ENCODE data around the gene ARFGAP1. TPM values are rescaled to one million over a fixed set of nuclear protein-coding genes. Genes with fewer than 3 reads are reported as not detected.

The ARFGAP1 gene
- total RNA-seq, 5 donors from 2014 or later (not counting 1 experiment from before 2014, with no cell fraction given) = 109 to 129 (median 122) TPM

DNA sequence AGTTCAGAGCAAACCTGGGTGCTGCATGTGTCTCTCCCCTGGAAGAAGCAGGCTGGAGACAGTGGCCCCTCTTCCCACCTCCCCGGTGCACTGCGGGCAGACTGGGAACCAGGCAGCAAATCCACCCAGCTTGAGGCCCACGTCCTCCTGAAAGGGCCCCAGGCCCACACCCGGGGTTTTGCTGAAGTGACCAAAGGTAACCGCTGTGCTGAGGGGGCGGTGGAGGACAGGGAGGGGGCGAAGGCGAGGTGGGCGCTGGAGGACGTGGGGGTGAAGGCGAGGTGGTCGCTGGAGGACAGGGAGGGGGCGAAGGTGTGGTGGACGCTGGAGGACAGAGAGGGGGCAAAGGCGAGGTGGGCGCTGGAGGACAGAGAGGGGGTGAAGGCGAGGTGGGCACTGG is 38.7 kb upstream of the ARFGAP1 start:
- H3K4me3 ChIP-seq (ENCODE audit: control insufficient read depth in 1 of 2, extremely low read depth in 1 of 2, low read length in 1 of 2) = no peak overlapping the region
- no peak overlapping the region for H3K27ac ChIP-seq (ENCODE audit: low read length)
- Mint-ChIP-seq H3K27me3 (peaks cover 34 to 47% of the 10 kb centered on the region in 2 donors), H3K36me3 (no peaks in the 10 kb centered on the region), H3K4me1 (peaks cover 3 to 9% (median 4%) of the 10 kb centered on the region in 3 donors), H3K27ac (no peak overlapping the region), H3K9me3 (no peaks in the 10 kb centered on the region), H3K4me3 (no peak overlapping the region)
- H3K36me3 ChIP-seq (ENCODE audit: control insufficient read depth in 2 of 2, extremely low read depth in 1 of 2, insufficient read depth in 1 of 2, low read length in 1 of 2) = no peaks in the 10 kb centered on the region
- no peak for ATAC-seq (replicated peaks in 1 of 4)
- no peak for DNase-seq
- WGBS (ENCODE audit: insufficient coverage) = 80% methylated on average over 6 of the region's 17 CpGs
- H3K4me1 ChIP-seq (ENCODE audit: control insufficient read depth in 1 of 2, extremely low read depth in 1 of 2, insufficient read depth in 2 of 2, low read length in 2 of 2) = peaks cover 0 to 20% of the 10 kb centered on the region in 2 experiments
- H3K27me3 ChIP-seq (replicated peaks in 1 of 2; ENCODE audit: control insufficient read depth in 2 of 2, extremely low read depth in 1 of 2, insufficient read depth in 2 of 2, low read length in 1 of 2) = peaks cover 10 to 55% of the 10 kb centered on the region in 2 experiments
- CTCF ChIA-PET = interaction anchor here (1.0 to 1.5 kb wide), 2 partner anchors 10 kb away, joined by 3 to 4 read pairs; no protein-coding TSS in a partner anchor
- POLR2A ChIA-PET = no interaction called here
- no peaks in the 10 kb centered on the region for H3K9me3 ChIP-seq

DNA sequence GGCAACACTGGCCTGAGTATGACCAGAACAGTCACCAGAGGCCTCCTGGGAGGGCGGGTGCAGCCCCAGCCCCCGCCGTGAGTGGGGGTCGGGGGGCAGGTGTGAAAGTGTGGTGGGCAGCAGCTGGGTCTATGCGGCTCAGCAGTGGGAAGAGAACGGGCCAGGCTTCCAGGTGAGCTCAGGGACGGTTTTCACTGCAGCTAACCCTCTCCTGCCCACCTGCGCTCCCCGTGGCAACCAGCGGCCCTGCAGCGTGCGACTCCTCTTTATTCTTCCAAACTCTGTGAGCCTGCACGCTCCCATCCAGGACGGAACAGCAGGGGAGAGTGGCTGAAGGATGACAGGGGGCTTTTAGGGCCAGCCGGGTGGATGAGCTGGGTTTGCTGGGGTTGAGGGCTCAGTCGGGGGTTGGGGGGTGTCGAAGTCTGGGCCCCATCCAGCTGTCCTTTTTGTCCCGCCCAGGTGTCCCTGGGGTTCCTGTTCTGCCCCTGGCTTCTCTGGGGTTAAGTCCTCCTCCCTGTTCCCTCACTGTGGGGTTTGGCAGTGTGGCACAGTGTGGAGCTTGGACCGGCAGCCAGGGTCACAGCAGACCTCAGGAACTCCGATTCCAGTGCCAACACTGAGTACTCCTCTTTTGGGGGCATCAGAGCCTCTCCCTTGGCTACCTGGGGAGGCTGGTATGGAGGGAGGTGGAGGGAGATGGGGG is 37.8 kb upstream of the ARFGAP1 start:
- WGBS (ENCODE audit: insufficient coverage) = 19% methylated on average over 9 of the region's 20 CpGs
- no peak overlapping the region for H3K4me3 Mint-ChIP-seq
- peak; percentile 44 to 81 (median 57) for ATAC-seq (replicated peaks in 1 of 4)
- peaks cover 3 to 9% (median 4%) of the 10 kb centered on the region in 3 donors for H3K4me1 Mint-ChIP-seq
- POLR2A ChIA-PET = no interaction called here
- Histone ChIP-seq H3K36me3 (ENCODE audit: control insufficient read depth in 2 of 2, extremely low read depth in 1 of 2, insufficient read depth in 1 of 2, low read length in 1 of 2) (no peaks in the 10 kb centered on the region), H3K9me3 (no peaks in the 10 kb centered on the region), H3K4me3 (ENCODE audit: control insufficient read depth in 1 of 2, extremely low read depth in 1 of 2, low read length in 1 of 2) (no peak overlapping the region), H3K27ac (ENCODE audit: low read length) (no peak overlapping the region), H3K4me1 (ENCODE audit: control insufficient read depth in 1 of 2, extremely low read depth in 1 of 2, insufficient read depth in 2 of 2, low read length in 2 of 2) (peaks cover 0 to 20% of the 10 kb centered on the region in 2 experiments), H3K27me3 (replicated peaks in 1 of 2; ENCODE audit: control insufficient read depth in 2 of 2, extremely low read depth in 1 of 2, insufficient read depth in 2 of 2, low read length in 1 of 2) (peaks cover 6 to 47% of the 10 kb centered on the region in 2 experiments)
- DNase-seq = peak in 12 of 35 experiments; percentile 16 to 42 (median 26)
- CTCF ChIA-PET = no interaction called here
- no peaks in the 10 kb centered on the region for H3K9me3 Mint-ChIP-seq
- no peaks in the 10 kb centered on the region for H3K36me3 Mint-ChIP-seq
- H3K27me3 Mint-ChIP-seq = peaks cover 25 to 37% of the 10 kb centered on the region in 2 donors
- H3K27ac Mint-ChIP-seq = peak overlapping the region in 1 of 2 donors; percentile 34

DNA sequence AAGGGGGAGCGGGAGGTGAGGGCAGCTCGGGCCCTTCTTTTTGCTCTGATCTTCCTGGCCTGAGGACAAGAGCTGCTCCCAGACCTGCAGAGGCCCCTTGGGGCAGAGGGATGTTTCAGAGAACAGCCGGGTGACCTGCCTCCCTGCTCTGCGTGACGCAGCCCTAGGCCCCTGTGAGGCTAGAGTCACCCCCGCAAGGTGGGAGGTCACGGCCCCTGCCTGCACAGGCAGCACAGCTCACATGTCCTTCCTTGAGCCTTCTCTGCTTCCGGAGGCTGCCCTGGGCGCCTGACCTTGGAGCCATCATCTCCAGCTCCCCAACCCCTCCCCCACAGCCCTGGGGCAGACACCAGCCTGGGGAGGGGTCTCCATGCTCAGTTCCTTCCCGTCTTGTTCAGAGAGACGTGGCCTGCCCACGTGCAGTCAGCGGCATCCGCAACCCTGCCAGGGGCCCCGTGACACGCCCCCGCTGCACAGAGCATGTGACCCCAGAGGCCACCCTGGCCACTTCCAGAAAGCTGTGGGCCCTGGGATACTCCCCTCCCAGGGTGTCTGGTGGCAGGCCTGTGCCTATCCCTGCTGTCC is 37.1 kb upstream of the ARFGAP1 start, which contains the start of gene BIRC7:
TSS of gene BIRC7 (plus strand) at position 507 of the 585 bp plus-strand sequence. CDS start 192 bp downstream, outside the sequence.
- DNase-seq = peak in 3 of 35 experiments; percentile 26 to 29 (median 27)
- ATAC-seq (replicated peaks in 1 of 4) = no peak
- POLR2A ChIA-PET = interaction anchor here in 1 of 2 donors (0.7 kb wide), 1 partner anchor 18 kb away, joined by 3 read pairs; no protein-coding TSS in a partner anchor

DNA sequence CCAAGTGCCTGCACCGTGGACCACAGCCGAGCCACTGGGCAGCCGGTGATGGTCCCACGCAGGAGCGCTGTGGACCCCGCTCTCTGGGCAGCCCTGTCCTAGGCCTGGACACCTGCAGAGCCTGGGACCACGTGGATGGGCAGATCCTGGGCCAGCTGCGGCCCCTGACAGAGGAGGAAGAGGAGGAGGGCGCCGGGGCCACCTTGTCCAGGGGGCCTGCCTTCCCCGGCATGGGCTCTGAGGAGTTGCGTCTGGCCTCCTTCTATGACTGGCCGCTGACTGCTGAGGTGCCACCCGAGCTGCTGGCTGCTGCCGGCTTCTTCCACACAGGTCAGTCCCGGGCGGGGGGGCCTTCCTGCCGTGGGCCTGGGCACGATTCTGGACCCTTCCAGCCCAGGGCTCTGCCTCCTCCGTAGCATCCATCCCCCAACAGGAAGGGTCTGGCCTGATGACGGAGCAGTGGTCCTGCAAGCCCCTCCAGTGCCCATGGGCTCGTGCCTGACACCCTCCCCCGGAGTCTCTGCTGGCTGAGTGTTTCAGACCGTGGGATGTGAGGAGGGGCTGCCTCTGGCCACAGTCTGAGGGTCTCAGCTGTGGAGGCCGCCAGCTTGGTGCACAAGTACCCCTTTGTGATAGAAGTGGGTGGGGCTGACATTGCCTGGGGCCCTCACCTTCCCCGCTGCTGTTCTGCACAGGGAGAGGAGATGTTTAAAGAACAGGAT is 36.3 kb upstream of the ARFGAP1 start:
- Histone ChIP-seq H3K36me3 (ENCODE audit: control insufficient read depth in 2 of 2, extremely low read depth in 1 of 2, insufficient read depth in 1 of 2, low read length in 1 of 2) (no peaks in the 10 kb centered on the region), H3K4me3 (ENCODE audit: control insufficient read depth in 1 of 2, extremely low read depth in 1 of 2, low read length in 1 of 2) (no peak overlapping the region), H3K27me3 (replicated peaks in 1 of 2; ENCODE audit: control insufficient read depth in 2 of 2, extremely low read depth in 1 of 2, insufficient read depth in 2 of 2, low read length in 1 of 2) (peaks cover 0 to 38% of the 10 kb centered on the region in 2 experiments), H3K9me3 (no peaks in the 10 kb centered on the region), H3K4me1 (ENCODE audit: control insufficient read depth in 1 of 2, extremely low read depth in 1 of 2, insufficient read depth in 2 of 2, low read length in 2 of 2) (peaks cover 0 to 17% of the 10 kb centered on the region in 2 experiments), H3K27ac (ENCODE audit: low read length) (no peak overlapping the region)
- DNase-seq (no peak), ATAC-seq (replicated peaks in 1 of 4) (no peak)
- Mint-ChIP-seq H3K27ac (no peak overlapping the region), H3K4me1 (peaks cover 3 to 5% (median 4%) of the 10 kb centered on the region in 3 donors), H3K27me3 (peaks cover 12 to 23% of the 10 kb centered on the region in 2 donors), H3K4me3 (no peak overlapping the region), H3K9me3 (no peaks in the 10 kb centered on the region), H3K36me3 (no peaks in the 10 kb centered on the region)
- CTCF ChIA-PET = no interaction called here
- POLR2A ChIA-PET = interaction anchor here in 1 of 2 donors (0.7 kb wide), 1 partner anchor 19 kb away, joined by 3 read pairs; no protein-coding TSS in a partner anchor
- WGBS (ENCODE audit: insufficient coverage) = 85% methylated on average over 22 of the region's 26 CpGs

More for the DNA sequence above, 37.1 kb upstream of the ARFGAP1 start, which contains the start of gene BIRC7:
- no peaks in the 10 kb centered on the region for H3K9me3 Mint-ChIP-seq
- no peak within 1 kb of the TSS for H3K4me3 Mint-ChIP-seq
- Histone ChIP-seq H3K27ac (ENCODE audit: low read length) (peak within 1 kb of the TSS; percentile 34), H3K4me1 (ENCODE audit: control insufficient read depth in 1 of 2, extremely low read depth in 1 of 2, insufficient read depth in 2 of 2, low read length in 2 of 2) (peaks cover 0 to 20% of the 10 kb centered on the region in 2 experiments), H3K4me3 (ENCODE audit: control insufficient read depth in 1 of 2, extremely low read depth in 1 of 2, low read length in 1 of 2) (no peak within 1 kb of the TSS), H3K36me3 (ENCODE audit: control insufficient read depth in 2 of 2, extremely low read depth in 1 of 2, insufficient read depth in 1 of 2, low read length in 1 of 2) (no peaks in the 10 kb centered on the region), H3K9me3 (no peaks in the 10 kb centered on the region), H3K27me3 (replicated peaks in 1 of 2; ENCODE audit: control insufficient read depth in 2 of 2, extremely low read depth in 1 of 2, insufficient read depth in 2 of 2, low read length in 1 of 2) (peaks cover 1 to 40% of the 10 kb centered on the region in 2 experiments)
- CTCF ChIA-PET = no interaction called here
- H3K4me1 Mint-ChIP-seq = peaks cover 3 to 9% (median 4%) of the 10 kb centered on the region in 3 donors
- 36% methylated on average over 13 of the region's 17 CpGs for WGBS (ENCODE audit: insufficient coverage)
- H3K27me3 Mint-ChIP-seq = peaks cover 18 to 31% of the 10 kb centered on the region in 2 donors
- H3K36me3 Mint-ChIP-seq = no peaks in the 10 kb centered on the region
- H3K27ac Mint-ChIP-seq = peak within 1 kb of the TSS in 1 of 2 donors; percentile 34

DNA sequence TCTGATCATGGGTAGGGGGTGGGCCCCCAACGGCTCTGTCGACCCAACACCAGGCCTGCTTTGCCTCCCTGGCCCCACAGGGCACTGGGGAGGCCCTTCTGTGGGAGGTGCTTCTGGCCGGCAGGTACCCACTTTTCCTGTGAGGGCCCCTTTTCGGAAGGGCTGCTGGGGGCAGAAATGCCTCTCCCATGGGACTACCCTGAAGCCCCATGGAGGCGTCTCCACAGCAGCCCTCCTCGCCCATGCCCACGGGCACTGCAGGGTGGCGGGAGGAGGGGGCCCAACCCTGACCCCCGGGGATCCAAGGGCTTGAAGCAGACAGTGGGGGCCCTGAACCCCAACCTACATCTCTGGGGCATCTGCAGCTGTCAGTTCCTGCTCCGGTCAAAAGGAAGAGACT is 34.6 kb upstream of the ARFGAP1 start:
- H3K9me3 Mint-ChIP-seq = no peaks in the 10 kb centered on the region
- H3K4me3 ChIP-seq (ENCODE audit: control insufficient read depth in 1 of 2, extremely low read depth in 1 of 2, low read length in 1 of 2) = no peak overlapping the region
- H3K4me3 Mint-ChIP-seq = no peak overlapping the region
- H3K4me1 Mint-ChIP-seq = peaks cover 3 to 5% (median 4%) of the 10 kb centered on the region in 3 donors
- 85% methylated on average over 9 of the region's 10 CpGs for WGBS (ENCODE audit: insufficient coverage)
- peaks cover 0 to 32% of the 10 kb centered on the region in 2 experiments for H3K27me3 ChIP-seq (replicated peaks in 1 of 2; ENCODE audit: control insufficient read depth in 2 of 2, extremely low read depth in 1 of 2, insufficient read depth in 2 of 2, low read length in 1 of 2)
- peaks cover 0 to 6% of the 10 kb centered on the region in 2 donors for H3K27me3 Mint-ChIP-seq
- ChIA-PET CTCF (interaction anchor here (0.8 to 1.7 kb wide), 2 partner anchors 14 to 15 kb away, joined by 3 read pairs; no protein-coding TSS in a partner anchor), POLR2A (interaction anchor here in 1 of 2 donors (0.6 kb wide), 1 partner anchor 284 kb away, joined by 4 read pairs; no protein-coding TSS in a partner anchor)
- peaks cover 0 to 17% of the 10 kb centered on the region in 2 experiments for H3K4me1 ChIP-seq (ENCODE audit: control insufficient read depth in 1 of 2, extremely low read depth in 1 of 2, insufficient read depth in 2 of 2, low read length in 2 of 2)
- no peak overlapping the region for H3K27ac Mint-ChIP-seq
- no peak for DNase-seq
- no peaks in the 10 kb centered on the region for H3K9me3 ChIP-seq
- H3K27ac ChIP-seq (ENCODE audit: low read length) = no peak overlapping the region
- no peaks in the 10 kb centered on the region for H3K36me3 Mint-ChIP-seq
- H3K36me3 ChIP-seq (ENCODE audit: control insufficient read depth in 2 of 2, extremely low read depth in 1 of 2, insufficient read depth in 1 of 2, low read length in 1 of 2) = no peaks in the 10 kb centered on the region
- no peak for ATAC-seq (replicated peaks in 1 of 4)

Data from T-cell (primary cell).